Mesodermal cell (in vitro differentiated cells): ENCODE measurements around the gene NXF3. TPM values are rescaled to one million over a fixed set of nuclear protein-coding genes. Genes with fewer than 3 reads are reported as not detected.
"Not testable (repeated sequence)": the region's sequence is repeated elsewhere in the genome, so short reads cannot be mapped to it uniquely, and the experiment has no call there.

ENCODE experiments used
- H3K27ac ChIP-seq: 2 replicates; pipeline ENCODE4 v1.7.0; 2013; ENCODE audit warnings: mild to moderate bottlenecking, low read depth, low read length, moderate library complexity; ENCODE audit not compliant: severe bottlenecking
- H3K36me3 ChIP-seq: 2 replicates; pipeline ENCODE4 v1.7.1; 2013; ENCODE audit warnings: mild to moderate bottlenecking, low read length, moderate library complexity; ENCODE audit not compliant: control insufficient read depth, insufficient read depth
- H3K4me1 ChIP-seq: one replicate; pipeline ENCODE4 v1.7.1; 2013; ENCODE audit warnings: mild to moderate bottlenecking, low read length; ENCODE audit not compliant: insufficient read depth, control insufficient read depth, poor library complexity, severe bottlenecking
- H3K4me3 ChIP-seq: 2 replicates; pipeline ENCODE4 v1.7.0; 2013; ENCODE audit warnings: low read length, control low read depth, mild to moderate bottlenecking; ENCODE audit not compliant: insufficient read depth, poor library complexity, severe bottlenecking; ENCODE audit errors: extremely low read depth
- H3K9me3 ChIP-seq: 2 replicates; pipeline ENCODE4 v1.7.1; 2013; ENCODE audit warnings: mild to moderate bottlenecking, low read length, moderate library complexity; ENCODE audit not compliant: control insufficient read depth
- WGBS, 2 experiments: methylation state at CpG; one replicate each; pipeline ENCODE4 v1.1.5; 2013; ENCODE audit warnings: missing lambda C conversion rate in 2 of 2; ENCODE audit not compliant: insufficient coverage in 2 of 2; 5-methylcytosine and 5-hydroxymethylcytosine counted together
- polyA plus RNA-seq, 2 experiments: library from polyadenylated mRNA; stranded (reverse); fragments of 50-300 nt; gene quantifications; one replicate each; pipeline ENCODE4 v1.2.3, GENCODE V29; 2013

The NXF3 gene
- polyA plus RNA-seq (2013, experiment 1 of 2): 0.55 TPM
- 0.96 TPM for polyA plus RNA-seq (2013, experiment 2 of 2)

- no peaks in the 10 kb centered on the region for H3K4me1 ChIP-seq
- H3K9me3 ChIP-seq: no peaks in the 10 kb centered on the region
- no peak within 1 kb of the TSS for H3K4me3 ChIP-seq
- H3K27ac ChIP-seq: no peak within 1 kb of the TSS
- 80 to 100% methylated on average over 1 of the region's 5 CpGs for WGBS, 2 experiments
- no peaks in the 10 kb centered on the region for H3K36me3 ChIP-seq
Measured at GRCh38 chrX:103092942-103093341, at the start of gene NXF3. Gene NXF3, minus strand, starts transcription at chrX:103093143. Its CDS starts 120 bp downstream, at chrX:103093023.

- H3K9me3 ChIP-seq, H3K4me1 ChIP-seq, H3K27ac ChIP-seq, H3K4me3 ChIP-seq, H3K36me3 ChIP-seq: not testable (repeated sequence)
- no CpG with 5 or more reads among the region's 2 CpGs for WGBS, 2 experiments
Measured at GRCh38 chrX:103136528-103136927, 43.6 kb upstream of the NXF3 start.

- Histone ChIP-seq H3K27ac (no peak overlapping the region), H3K4me3 (no peak overlapping the region), H3K9me3 (no peaks in the 10 kb centered on the region), H3K4me1 (no peaks in the 10 kb centered on the region), H3K36me3 (no peaks in the 10 kb centered on the region)
Measured at GRCh38 chrX:103124284-103124683, 31.3 kb upstream of the NXF3 start.

- H3K4me3 ChIP-seq: no peak overlapping the region
- H3K27ac ChIP-seq: no peak overlapping the region
- no peaks in the 10 kb centered on the region for H3K9me3 ChIP-seq
- no peaks in the 10 kb centered on the region for H3K36me3 ChIP-seq
- H3K4me1 ChIP-seq: no peaks in the 10 kb centered on the region
- WGBS, 2 experiments: no CpG with 5 or more reads among the region's 5 CpGs
Measured at GRCh38 chrX:103120748-103121147, 27.8 kb upstream of the NXF3 start.

- not testable (repeated sequence) for H3K4me3 ChIP-seq, H3K36me3 ChIP-seq, H3K27ac ChIP-seq, H3K9me3 ChIP-seq, H3K4me1 ChIP-seq
- WGBS, 2 experiments: 93 to 100% methylated on average over 1 to 3 of the region's 14 CpGs
Measured at GRCh38 chrX:103116970-103117369, 24.0 kb upstream of the NXF3 start.

GRCh38 chrX:103109497-103109896 lies 16.6 kb upstream of the NXF3 start:
- 93% methylated on average over 2 of the region's 6 CpGs; no CpG with 5 or more reads in 1 of the 2 experiments for WGBS, 2 experiments

GRCh38 chrX:103107836-103108235 lies 14.9 kb upstream of the NXF3 start:
- H3K4me1 ChIP-seq: no peaks in the 10 kb centered on the region
- no peak overlapping the region for H3K4me3 ChIP-seq
- no CpG with 5 or more reads among the region's 4 CpGs for WGBS, 2 experiments
- H3K36me3 ChIP-seq: no peaks in the 10 kb centered on the region
- no peaks in the 10 kb centered on the region for H3K9me3 ChIP-seq
- no peak overlapping the region for H3K27ac ChIP-seq

More at GRCh38 chrX:103109497-103109896, 16.6 kb upstream of the NXF3 start:
- not testable (repeated sequence) for H3K9me3 ChIP-seq, H3K36me3 ChIP-seq, H3K4me1 ChIP-seq, H3K4me3 ChIP-seq, H3K27ac ChIP-seq

- H3K36me3 ChIP-seq, H3K4me3 ChIP-seq, H3K4me1 ChIP-seq, H3K9me3 ChIP-seq, H3K27ac ChIP-seq: not testable (repeated sequence)
- WGBS, 2 experiments: 96 to 98% methylated on average over 4 to 10 of the region's 21 CpGs
Measured at GRCh38 chrX:103107227-103107737, 14.3 kb upstream of the NXF3 start.

- H3K4me3 ChIP-seq, H3K4me1 ChIP-seq, H3K27ac ChIP-seq, H3K36me3 ChIP-seq, H3K9me3 ChIP-seq: not testable (repeated sequence)
- no CpG with 5 or more reads among the region's 26 CpGs for WGBS, 2 experiments
Measured at GRCh38 chrX:103104370-103104769, 11.4 kb upstream of the NXF3 start.

- H3K9me3 ChIP-seq: not testable (repeated sequence)
Measured at GRCh38 chrX:103103866-103104265, 10.9 kb upstream of the NXF3 start.

GRCh38 chrX:103101299-103102042 lies 8.5 kb upstream of the NXF3 start:
- WGBS, 2 experiments: no CpG with 5 or more reads among the region's 3 CpGs
- peaks cover 7% of the 10 kb centered on the region for H3K4me1 ChIP-seq
- peak overlapping the region; percentile 86 for H3K27ac ChIP-seq
- no peaks in the 10 kb centered on the region for H3K9me3 ChIP-seq
- no peak overlapping the region for H3K4me3 ChIP-seq
- H3K36me3 ChIP-seq: no peaks in the 10 kb centered on the region

More at GRCh38 chrX:103103866-103104265, 10.9 kb upstream of the NXF3 start:
- WGBS, 2 experiments: no CpG with 5 or more reads among the region's 2 CpGs
- not testable (repeated sequence) for H3K4me1 ChIP-seq, H3K27ac ChIP-seq, H3K4me3 ChIP-seq, H3K36me3 ChIP-seq
